HEK293 (cell line): ENCODE results near the gene MYT1.

Experiments used
- CTCF ChIA-PET: fragments of 350-600 bp; formaldehyde crosslinking; extraction: SDS; loops from one replicate; lab custom pipeline; 2021; ENCODE audit warnings: antibody characterized with exemption; lab: Yijun Ruan, JAX
- POLR2A ChIA-PET: fragments of 300-600 bp; formaldehyde crosslinking; extraction: SDS; loops from one replicate; lab custom pipeline; 2020; ENCODE audit warnings: antibody characterized with exemption, inconsistent platforms; lab: Yijun Ruan, JAX
- H3K27ac ChIP-seq: fragments of 200-500 bp; sonication (Bioruptor generic); 2 replicates; pipeline ENCODE4 v1.5.1; 2014; ENCODE audit warnings: low read depth, low read length, control low read depth, inconsistent platforms; ENCODE audit errors: extremely low read depth
- H3K36me3 ChIP-seq, 2 experiments: fragments of 200-500 bp in 1 of 2; sonication (Bioruptor generic) in 1 of 2; 1 replicate in 1 of 2; 2 replicates in 1 of 2; pipeline ENCODE4 v1.5.1; 2014 to 2017; ENCODE audit warnings: inconsistent platforms in 2 of 2, low read length in 2 of 2; ENCODE audit not compliant: control insufficient read depth in 2 of 2, insufficient read depth in 1 of 2
- H3K4me1 ChIP-seq: fragments of 200-500 bp; sonication (Bioruptor generic); 2 replicates; pipeline ENCODE4 v1.5.1; 2014; ENCODE audit warnings: mild to moderate bottlenecking, low read length, inconsistent platforms; ENCODE audit not compliant: control insufficient read depth, insufficient read depth
- H3K4me3 ChIP-seq: 2 replicates; pipeline ENCODE4 v1.5.1; 2011; ENCODE audit warnings: low read depth, mild to moderate bottlenecking, control low read depth, low read length, moderate library complexity
- H3K9me3 ChIP-seq: fragments of 200-500 bp; sonication (Bioruptor generic); 2 replicates; pipeline ENCODE4 v1.5.1; 2014; ENCODE audit warnings: low read depth, low read length, inconsistent platforms; ENCODE audit not compliant: control insufficient read depth, insufficient read depth
- ATF2 ChIP-seq: fragments of 450-650 bp; formaldehyde crosslinking; IDR thresholded peaks from 2 replicates; pipeline ENCODE4 v1.5.1; 2016; ENCODE audit warnings: missing biosample characterization, missing genetic modification characterization, low read depth
- FEZF1 ChIP-seq: fragments of 450-650 bp; formaldehyde crosslinking; IDR thresholded peaks from 2 replicates; pipeline ENCODE4 v1.5.1; 2016; ENCODE audit warnings: missing biosample characterization, missing genetic modification characterization
- GLI2 ChIP-seq: fragments of 450-650 bp; formaldehyde crosslinking; IDR thresholded peaks from 2 replicates; pipeline ENCODE4; 2017; ENCODE audit warnings: missing biosample characterization, missing genetic modification characterization, low read depth, borderline replicate concordance
- HOXA7 ChIP-seq: sonication (generic); formaldehyde crosslinking; IDR thresholded peaks from 2 replicates; pipeline ENCODE4 v1.8.1; 2022; ENCODE audit warnings: missing genetic modification reagents, borderline replicate concordance
- KLF10 ChIP-seq: fragments of 450-650 bp; IDR thresholded peaks from 2 replicates; pipeline ENCODE4 v1.5.1; 2018; ENCODE audit warnings: missing biosample characterization, mild to moderate bottlenecking, missing genetic modification characterization
- PBX3 ChIP-seq: sonication (generic); formaldehyde crosslinking; IDR thresholded peaks from 2 replicates; pipeline ENCODE4 v1.8.1; 2022; ENCODE audit warnings: mild to moderate bottlenecking, moderate library complexity, missing genetic modification reagents
- SALL2 ChIP-seq: fragments of 450-650 bp; formaldehyde crosslinking; IDR thresholded peaks from 2 replicates; pipeline ENCODE4 v1.5.0; 2017; ENCODE audit warnings: missing biosample characterization, mild to moderate bottlenecking, missing genetic modification characterization, borderline replicate concordance
- ZBTB6 ChIP-seq: fragments of 450-650 bp; formaldehyde crosslinking; IDR thresholded peaks from 2 replicates; pipeline ENCODE4 v1.5.1; 2017; ENCODE audit warnings: missing biosample characterization, missing genetic modification characterization
- ZEB2 ChIP-seq: fragments of 450-650 bp; formaldehyde crosslinking; IDR thresholded peaks from 2 replicates; pipeline ENCODE4 v1.5.1; 2016; ENCODE audit warnings: missing biosample characterization, missing genetic modification characterization
- ZNF140 ChIP-seq: fragments of 450-650 bp; formaldehyde crosslinking; IDR thresholded peaks from 2 replicates; pipeline ENCODE4 v1.5.1; 2016; ENCODE audit warnings: missing biosample characterization, missing genetic modification characterization
- ZNF19 ChIP-seq: fragments of 450-650 bp; formaldehyde crosslinking; IDR thresholded peaks from 2 replicates; pipeline ENCODE4; 2016; ENCODE audit warnings: missing biosample characterization, missing genetic modification characterization, low read depth
- ZNF2 ChIP-seq: fragments of 450-650 bp; formaldehyde crosslinking; IDR thresholded peaks from 2 replicates; pipeline ENCODE4 v1.5.1; 2016; ENCODE audit warnings: missing biosample characterization, missing genetic modification characterization
- ZNF239 ChIP-seq: fragments of 450-650 bp; formaldehyde crosslinking; IDR thresholded peaks from 2 replicates; pipeline ENCODE4 v1.5.1; 2016; ENCODE audit warnings: missing biosample characterization, missing genetic modification characterization
- ZNF311 ChIP-seq: fragments of 450-650 bp; formaldehyde crosslinking; IDR thresholded peaks from 2 replicates; pipeline ENCODE4 v1.5.1; 2017; ENCODE audit warnings: missing biosample characterization, missing genetic modification characterization, borderline replicate concordance
- ZNF350 ChIP-seq: fragments of 450-650 bp; formaldehyde crosslinking; IDR thresholded peaks from 2 replicates; pipeline ENCODE4 v1.5.0; 2017; ENCODE audit warnings: missing biosample characterization, mild to moderate bottlenecking, missing genetic modification characterization
- ZNF501 ChIP-seq: fragments of 450-650 bp; formaldehyde crosslinking; IDR thresholded peaks from 2 replicates; pipeline ENCODE4 v1.5.1; 2016; ENCODE audit warnings: missing biosample characterization, missing genetic modification characterization
- ZNF514 ChIP-seq: fragments of 450-650 bp; formaldehyde crosslinking; IDR thresholded peaks from 2 replicates; pipeline ENCODE4 v1.5.1; 2016; ENCODE audit warnings: missing biosample characterization, missing genetic modification characterization
- ZNF580 ChIP-seq: fragments of 450-650 bp; formaldehyde crosslinking; IDR thresholded peaks from 2 replicates; pipeline ENCODE4 v1.5.1; 2016; ENCODE audit warnings: missing biosample characterization, missing genetic modification characterization
- ZNF610 ChIP-seq: fragments of 450-650 bp; formaldehyde crosslinking; IDR thresholded peaks from 2 replicates; pipeline ENCODE4 v1.5.1; 2016; ENCODE audit warnings: missing biosample characterization, missing genetic modification characterization, borderline replicate concordance
- ZNF621 ChIP-seq: fragments of 450-650 bp; formaldehyde crosslinking; IDR thresholded peaks from 2 replicates; pipeline ENCODE4 v1.5.1; 2017; ENCODE audit warnings: missing biosample characterization, missing genetic modification characterization
- TF ChIP-seq, protein P1 (sequence below): fragments of 450-650 bp; formaldehyde crosslinking; IDR thresholded peaks from 2 replicates; pipeline ENCODE4 v1.5.1; 2017; ENCODE audit warnings: missing biosample characterization, missing genetic modification characterization
- TF ChIP-seq, protein P2 (sequence below): fragments of 450-650 bp; formaldehyde crosslinking; IDR thresholded peaks from 2 replicates; pipeline ENCODE4 v1.5.1; 2016; ENCODE audit warnings: missing biosample characterization, missing genetic modification characterization
- TF ChIP-seq, protein P3 (sequence below): fragments of 450-650 bp; formaldehyde crosslinking; IDR thresholded peaks from 2 replicates; pipeline ENCODE4 v1.5.1; 2016; ENCODE audit warnings: missing biosample characterization, missing genetic modification characterization, borderline replicate concordance

Gene MYT1

DNA sequence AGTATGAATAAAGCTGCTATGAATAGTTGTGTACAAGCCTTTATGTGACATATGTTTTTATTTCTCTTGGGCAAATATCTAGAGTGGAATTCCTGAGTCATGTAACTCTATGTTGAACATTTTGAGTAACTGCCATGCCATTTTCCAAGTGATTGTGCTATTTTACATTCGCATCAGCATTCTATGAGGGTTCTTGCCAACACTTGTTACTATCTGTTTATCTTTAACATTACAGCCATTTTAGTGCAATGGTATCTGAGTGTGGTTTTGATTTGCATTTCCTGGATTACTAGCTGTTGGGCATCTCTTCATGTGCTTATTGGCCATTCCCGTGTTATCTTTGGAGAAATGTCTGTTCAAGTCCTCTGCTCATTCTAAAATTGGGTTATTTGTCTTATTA, 19.1 kb downstream of the MYT1 start (continued):
- no peak for TF ChIP-seq ZNF580 (tag by site-specific recombination)

- CTCF ChIA-PET = no interaction called here
These were observed 20.5 kb downstream of the MYT1 start for GRCh38 chr20:64184795-64185194.

GRCh38 chr20:64185276-64185900, 21.1 kb downstream of the MYT1 start:
- POLR2A ChIA-PET = no interaction called here
- CTCF ChIA-PET = no interaction called here

More at GRCh38 chr20:64184795-64185194, 20.5 kb downstream of the MYT1 start:
- TF ChIP-seq ZNF621 (tag by site-specific recombination) = no peak
- no peak for TF ChIP-seq ZNF514 (tag by site-specific recombination)
- TF ChIP-seq GLI2 (tag by site-specific recombination) = no peak
- TF ChIP-seq PBX3 (CRISPR knock-in tag) = no peak
- no peak for TF ChIP-seq ZNF19 (tag by site-specific recombination)
- H3K4me1 ChIP-seq = no peaks in the 10 kb centered on the region
- H3K36me3 ChIP-seq = no peaks in the 10 kb centered on the region
- POLR2A ChIA-PET = no interaction called here
- H3K27ac ChIP-seq = no peak overlapping the region
- no peaks in the 10 kb centered on the region for H3K9me3 ChIP-seq
- no peak overlapping the region for H3K4me3 ChIP-seq

More at GRCh38 chr20:64185276-64185900, 21.1 kb downstream of the MYT1 start:
- H3K27ac ChIP-seq = no peak overlapping the region
- H3K4me1 ChIP-seq = no peaks in the 10 kb centered on the region
- H3K36me3 ChIP-seq = no peaks in the 10 kb centered on the region
- H3K9me3 ChIP-seq = no peaks in the 10 kb centered on the region
- TF ChIP-seq SALL2 = no peak
- no peak for TF ChIP-seq ZNF311 (tag by site-specific recombination)
- TF ChIP-seq, protein P1, sequence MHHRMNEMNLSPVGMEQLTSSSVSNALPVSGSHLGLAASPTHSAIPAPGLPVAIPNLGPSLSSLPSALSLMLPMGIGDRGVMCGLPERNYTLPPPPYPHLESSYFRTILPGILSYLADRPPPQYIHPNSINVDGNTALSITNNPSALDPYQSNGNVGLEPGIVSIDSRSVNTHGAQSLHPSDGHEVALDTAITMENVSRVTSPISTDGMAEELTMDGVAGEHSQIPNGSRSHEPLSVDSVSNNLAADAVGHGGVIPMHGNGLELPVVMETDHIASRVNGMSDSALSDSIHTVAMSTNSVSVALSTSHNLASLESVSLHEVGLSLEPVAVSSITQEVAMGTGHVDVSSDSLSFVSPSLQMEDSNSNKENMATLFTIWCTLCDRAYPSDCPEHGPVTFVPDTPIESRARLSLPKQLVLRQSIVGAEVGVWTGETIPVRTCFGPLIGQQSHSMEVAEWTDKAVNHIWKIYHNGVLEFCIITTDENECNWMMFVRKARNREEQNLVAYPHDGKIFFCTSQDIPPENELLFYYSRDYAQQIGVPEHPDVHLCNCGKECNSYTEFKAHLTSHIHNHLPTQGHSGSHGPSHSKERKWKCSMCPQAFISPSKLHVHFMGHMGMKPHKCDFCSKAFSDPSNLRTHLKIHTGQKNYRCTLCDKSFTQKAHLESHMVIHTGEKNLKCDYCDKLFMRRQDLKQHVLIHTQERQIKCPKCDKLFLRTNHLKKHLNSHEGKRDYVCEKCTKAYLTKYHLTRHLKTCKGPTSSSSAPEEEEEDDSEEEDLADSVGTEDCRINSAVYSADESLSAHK = no peak
- TF ChIP-seq FEZF1 = no peak
- no peak for TF ChIP-seq ZNF501
- no peak for TF ChIP-seq HOXA7 (CRISPR knock-in tag)
- no peak for TF ChIP-seq ZNF2 (tag by site-specific recombination)
- TF ChIP-seq, protein P2, sequence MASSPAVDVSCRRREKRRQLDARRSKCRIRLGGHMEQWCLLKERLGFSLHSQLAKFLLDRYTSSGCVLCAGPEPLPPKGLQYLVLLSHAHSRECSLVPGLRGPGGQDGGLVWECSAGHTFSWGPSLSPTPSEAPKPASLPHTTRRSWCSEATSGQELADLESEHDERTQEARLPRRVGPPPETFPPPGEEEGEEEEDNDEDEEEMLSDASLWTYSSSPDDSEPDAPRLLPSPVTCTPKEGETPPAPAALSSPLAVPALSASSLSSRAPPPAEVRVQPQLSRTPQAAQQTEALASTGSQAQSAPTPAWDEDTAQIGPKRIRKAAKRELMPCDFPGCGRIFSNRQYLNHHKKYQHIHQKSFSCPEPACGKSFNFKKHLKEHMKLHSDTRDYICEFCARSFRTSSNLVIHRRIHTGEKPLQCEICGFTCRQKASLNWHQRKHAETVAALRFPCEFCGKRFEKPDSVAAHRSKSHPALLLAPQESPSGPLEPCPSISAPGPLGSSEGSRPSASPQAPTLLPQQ (tag by site-specific recombination) = no peak
- TF ChIP-seq ZNF350 (tag by site-specific recombination) = no peak
- TF ChIP-seq ZNF140 (tag by site-specific recombination) = no peak
- TF ChIP-seq ZEB2 = no peak
- TF ChIP-seq ZNF239 (tag by site-specific recombination) = no peak
- TF ChIP-seq ZBTB6 (tag by site-specific recombination) = no peak
- TF ChIP-seq, protein P3, sequence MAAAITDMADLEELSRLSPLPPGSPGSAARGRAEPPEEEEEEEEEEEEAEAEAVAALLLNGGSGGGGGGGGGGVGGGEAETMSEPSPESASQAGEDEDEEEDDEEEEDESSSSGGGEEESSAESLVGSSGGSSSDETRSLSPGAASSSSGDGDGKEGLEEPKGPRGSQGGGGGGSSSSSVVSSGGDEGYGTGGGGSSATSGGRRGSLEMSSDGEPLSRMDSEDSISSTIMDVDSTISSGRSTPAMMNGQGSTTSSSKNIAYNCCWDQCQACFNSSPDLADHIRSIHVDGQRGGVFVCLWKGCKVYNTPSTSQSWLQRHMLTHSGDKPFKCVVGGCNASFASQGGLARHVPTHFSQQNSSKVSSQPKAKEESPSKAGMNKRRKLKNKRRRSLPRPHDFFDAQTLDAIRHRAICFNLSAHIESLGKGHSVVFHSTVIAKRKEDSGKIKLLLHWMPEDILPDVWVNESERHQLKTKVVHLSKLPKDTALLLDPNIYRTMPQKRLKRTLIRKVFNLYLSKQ (tag by site-specific recombination) = no peak
- no peak for TF ChIP-seq ZNF610 (tag by site-specific recombination)
- no peak for TF ChIP-seq ZNF580 (tag by site-specific recombination)
- TF ChIP-seq ATF2 = no peak
- no peak for TF ChIP-seq KLF10 (tag by site-specific recombination)
- no peak overlapping the region for H3K4me3 ChIP-seq
